ENCODE results near the gene MAN1C1. TPM values are rescaled to one million over a fixed set of nuclear protein-coding genes. Genes with fewer than 3 reads are reported as not detected.

The MAN1C1 gene
- polyA plus RNA-seq, 3 donors from 2014 or later: 0.48 to 2.8 (median 1.2) TPM

GRCh38 chr1:25786887-25787759 is 170.5 kb downstream of the MAN1C1 start:
- Mint-ChIP-seq H3K9me3 (no peaks in the 10 kb centered on the region), H3K36me3 (peaks cover 0 to 9% (median 6%) of the 10 kb centered on the region in 3 donors), H3K4me3 (no peak overlapping the region), H3K4me1 (no peaks in the 10 kb centered on the region), H3K27me3 (ENCODE audit: low read depth in 3 of 3) (peaks cover 0 to 2% (median 2%) of the 10 kb centered on the region in 3 donors), H3K27ac (no peak overlapping the region)
- no peak for DNase-seq

GRCh38 chr1:25787760-25788166 is 171.2 kb downstream of the MAN1C1 start:
- peaks cover 0 to 9% (median 6%) of the 10 kb centered on the region in 3 donors for H3K36me3 Mint-ChIP-seq

GRCh38 chr1:25790472-25790871 is 173.9 kb downstream of the MAN1C1 start:
- DNase-seq: no peak
- no peaks in the 10 kb centered on the region for H3K9me3 Mint-ChIP-seq
- H3K36me3 Mint-ChIP-seq: peaks cover 0 to 5% (median 0%) of the 10 kb centered on the region in 3 donors
- peaks cover 2 to 3% (median 3%) of the 10 kb centered on the region in 3 donors for H3K27me3 Mint-ChIP-seq (ENCODE audit: low read depth in 3 of 3)
- no peaks in the 10 kb centered on the region for H3K4me1 Mint-ChIP-seq
- H3K4me3 Mint-ChIP-seq: no peak overlapping the region
- H3K27ac Mint-ChIP-seq: no peak overlapping the region

More at GRCh38 chr1:25787760-25788166, 171.2 kb downstream of the MAN1C1 start:
- DNase-seq: no peak
- Mint-ChIP-seq H3K9me3 (no peaks in the 10 kb centered on the region), H3K27ac (no peak overlapping the region), H3K4me3 (no peak overlapping the region), H3K27me3 (ENCODE audit: low read depth in 3 of 3) (peaks cover 0 to 4% (median 2%) of the 10 kb centered on the region in 3 donors), H3K4me1 (no peaks in the 10 kb centered on the region)

GRCh38 chr1:25792115-25792514 is 175.5 kb downstream of the MAN1C1 start:
- no peak for DNase-seq
- Mint-ChIP-seq H3K9me3 (no peaks in the 10 kb centered on the region), H3K27ac (no peak overlapping the region), H3K4me1 (peaks cover 9 to 10% of the 10 kb centered on the region in 2 donors), H3K27me3 (ENCODE audit: low read depth in 3 of 3) (peaks cover 2 to 7% (median 6%) of the 10 kb centered on the region in 3 donors), H3K36me3 (peaks cover 0 to 5% (median 0%) of the 10 kb centered on the region in 3 donors), H3K4me3 (no peak overlapping the region)

- Mint-ChIP-seq H3K4me1 (peaks cover 19 to 23% of the 10 kb centered on the region in 2 donors), H3K36me3 (no peaks in the 10 kb centered on the region), H3K27ac (no peak overlapping the region), H3K9me3 (no peaks in the 10 kb centered on the region), H3K27me3 (ENCODE audit: low read depth in 3 of 3) (peaks cover 4 to 7% (median 6%) of the 10 kb centered on the region in 3 donors), H3K4me3 (no peak overlapping the region)
- no peak for DNase-seq
Measured at GRCh38 chr1:25793585-25794170, 177.1 kb downstream of the MAN1C1 start.

- Mint-ChIP-seq H3K27ac (no peak overlapping the region), H3K4me3 (no peak overlapping the region), H3K4me1 (peaks cover 20 to 23% of the 10 kb centered on the region in 2 donors), H3K9me3 (no peaks in the 10 kb centered on the region), H3K27me3 (ENCODE audit: low read depth in 3 of 3) (peaks cover 5 to 7% (median 6%) of the 10 kb centered on the region in 3 donors), H3K36me3 (no peaks in the 10 kb centered on the region)
- DNase-seq: no peak
Measured at GRCh38 chr1:25794325-25794724, 177.7 kb downstream of the MAN1C1 start.

GRCh38 chr1:25795211-25795610 is 178.6 kb downstream of the MAN1C1 start:
- Mint-ChIP-seq H3K27me3 (ENCODE audit: low read depth in 3 of 3) (peaks cover 5 to 11% (median 6%) of the 10 kb centered on the region in 3 donors), H3K27ac (no peak overlapping the region), H3K9me3 (no peaks in the 10 kb centered on the region), H3K4me3 (no peak overlapping the region), H3K36me3 (no peaks in the 10 kb centered on the region), H3K4me1 (peaks cover 22 to 23% of the 10 kb centered on the region in 2 donors)
- no peak for DNase-seq

GRCh38 chr1:25795946-25796810 is 179.6 kb downstream of the MAN1C1 start:
- no peak overlapping the region for H3K4me3 Mint-ChIP-seq
- H3K36me3 Mint-ChIP-seq: no peaks in the 10 kb centered on the region
- peaks cover 26 to 31% of the 10 kb centered on the region in 2 donors for H3K4me1 Mint-ChIP-seq
- H3K27me3 Mint-ChIP-seq (ENCODE audit: low read depth in 3 of 3): peaks cover 5 to 11% (median 9%) of the 10 kb centered on the region in 3 donors
- DNase-seq: no peak
- no peak overlapping the region for H3K27ac Mint-ChIP-seq
- no peaks in the 10 kb centered on the region for H3K9me3 Mint-ChIP-seq

GRCh38 chr1:25796811-25797458 is 180.3 kb downstream of the MAN1C1 start:
- Mint-ChIP-seq H3K27me3 (ENCODE audit: low read depth in 3 of 3) (peaks cover 5 to 11% (median 9%) of the 10 kb centered on the region in 3 donors), H3K36me3 (no peaks in the 10 kb centered on the region), H3K27ac (peak overlapping the region in 4 of 6 donors; percentile 0 to 33 (median 28)), H3K4me3 (peak overlapping the region in 4 of 5 donors; percentile 13 to 50 (median 32)), H3K4me1 (peaks cover 26 to 31% of the 10 kb centered on the region in 2 donors), H3K9me3 (no peaks in the 10 kb centered on the region)
- peak; percentile 50 to 65 (median 58) for DNase-seq

GRCh38 chr1:25797939-25798338 is 181.3 kb downstream of the MAN1C1 start:
- Mint-ChIP-seq H3K4me1 (peaks cover 26 to 31% of the 10 kb centered on the region in 2 donors), H3K9me3 (no peaks in the 10 kb centered on the region), H3K27ac (no peak overlapping the region), H3K27me3 (ENCODE audit: low read depth in 3 of 3) (peaks cover 4 to 9% (median 9%) of the 10 kb centered on the region in 3 donors), H3K4me3 (peak overlapping the region in 2 of 5 donors; percentile 19 to 39), H3K36me3 (no peaks in the 10 kb centered on the region)
- no peak for DNase-seq

GRCh38 chr1:25798666-25799351 is 182.2 kb downstream of the MAN1C1 start:
- Mint-ChIP-seq H3K9me3 (no peaks in the 10 kb centered on the region), H3K4me3 (peak overlapping the region; percentile 63 to 78 (median 70)), H3K4me1 (peaks cover 26 to 31% of the 10 kb centered on the region in 2 donors), H3K27ac (peak overlapping the region in 2 of 6 donors; percentile 56 to 60), H3K27me3 (ENCODE audit: low read depth in 3 of 3) (peaks cover 4 to 9% (median 9%) of the 10 kb centered on the region in 3 donors), H3K36me3 (no peaks in the 10 kb centered on the region)
- DNase-seq: no peak

- no peaks in the 10 kb centered on the region for H3K9me3 Mint-ChIP-seq
- H3K27ac Mint-ChIP-seq: peak overlapping the region; percentile 30 to 72 (median 55)
- H3K27me3 Mint-ChIP-seq (ENCODE audit: low read depth in 3 of 3): peaks cover 4 to 9% (median 9%) of the 10 kb centered on the region in 3 donors
- peak overlapping the region; percentile 63 to 78 (median 70) for H3K4me3 Mint-ChIP-seq
- no peaks in the 10 kb centered on the region for H3K36me3 Mint-ChIP-seq
- DNase-seq: no peak
- peaks cover 26 to 31% of the 10 kb centered on the region in 2 donors for H3K4me1 Mint-ChIP-seq
Measured at GRCh38 chr1:25799352-25799934, 182.9 kb downstream of the MAN1C1 start.

Measured in immature natural killer cell (primary cell).